ENCODE results near the gene WLS. TPM values are rescaled to one million over a fixed set of nuclear protein-coding genes. Genes with fewer than 3 reads are reported as not detected.
"Not testable (repeated sequence)": the region's sequence is repeated elsewhere in the genome, so short reads cannot be mapped to it uniquely, and the experiment has no call there.

Gene WLS
- polyA plus RNA-seq (ENCODE audit: insufficient read length): 73.4 TPM

DNA sequence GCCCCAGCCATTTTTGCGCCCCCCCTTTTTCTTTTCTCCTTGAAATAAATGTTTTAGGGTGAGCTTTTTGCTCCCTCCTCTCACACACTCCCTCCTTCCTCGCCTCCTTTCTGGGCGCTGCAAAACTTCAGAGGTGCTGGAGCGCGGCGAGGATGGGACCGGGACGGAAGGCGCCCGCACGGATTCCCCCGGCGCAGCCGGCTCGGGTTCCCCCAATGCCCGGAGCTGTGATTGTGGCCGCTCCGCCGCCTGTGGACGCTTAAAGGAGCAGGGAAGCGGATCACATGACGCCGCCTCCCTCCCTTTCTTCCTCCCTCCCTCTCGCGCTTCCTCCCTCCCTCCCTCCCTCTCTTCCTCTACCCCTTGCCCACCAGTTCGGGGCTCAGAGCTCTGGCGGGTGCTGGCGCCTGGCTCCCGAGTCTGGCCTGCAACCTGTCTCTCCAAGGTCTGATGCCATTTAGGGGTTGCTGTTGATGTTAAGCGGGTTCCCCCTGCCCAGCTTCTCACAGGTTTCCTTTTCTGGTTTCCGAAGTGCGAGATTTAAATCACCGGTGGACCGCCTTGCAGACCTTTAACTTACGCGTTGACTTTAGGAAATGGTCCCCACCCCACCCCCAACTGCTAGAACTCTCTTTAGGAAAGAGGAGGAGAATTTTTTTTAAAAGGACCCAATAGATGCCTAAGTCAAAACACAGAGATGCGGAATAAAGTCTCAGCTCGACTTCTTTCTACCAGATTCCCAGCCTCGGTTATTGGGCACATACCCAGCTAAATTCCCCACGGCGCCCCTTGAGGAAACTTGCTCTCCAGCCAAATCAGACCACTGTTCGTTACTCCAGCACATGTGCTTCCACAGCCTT lies at the start of gene WLS:
TSS of gene WLS (minus strand) at position 235 of the 860 bp plus-strand sequence. CDS start at position 11, 224 bp downstream.
- DNase-seq (ENCODE audit: low read depth): no peak

DNA sequence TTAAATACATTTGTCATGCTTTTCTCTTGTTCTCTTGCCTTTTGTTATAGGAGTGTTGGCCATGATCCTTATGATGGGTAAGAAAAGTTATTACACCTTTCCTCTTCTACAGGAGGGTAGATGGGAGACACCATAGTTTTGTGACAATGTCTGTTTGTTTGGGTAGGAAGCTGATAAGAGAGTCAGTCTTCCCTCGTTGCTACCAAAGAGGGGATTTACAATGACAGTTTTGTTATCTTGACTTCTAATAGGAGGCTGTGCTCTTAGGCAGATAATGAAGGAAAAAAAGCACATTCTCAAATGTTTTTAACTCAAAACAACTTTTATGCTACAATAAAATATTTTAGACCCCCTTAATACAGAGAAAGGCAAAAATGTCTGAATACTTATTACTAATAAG lies 48.0 kb upstream of the WLS start:
- DNase-seq (ENCODE audit: low read depth): no peak

DNA sequence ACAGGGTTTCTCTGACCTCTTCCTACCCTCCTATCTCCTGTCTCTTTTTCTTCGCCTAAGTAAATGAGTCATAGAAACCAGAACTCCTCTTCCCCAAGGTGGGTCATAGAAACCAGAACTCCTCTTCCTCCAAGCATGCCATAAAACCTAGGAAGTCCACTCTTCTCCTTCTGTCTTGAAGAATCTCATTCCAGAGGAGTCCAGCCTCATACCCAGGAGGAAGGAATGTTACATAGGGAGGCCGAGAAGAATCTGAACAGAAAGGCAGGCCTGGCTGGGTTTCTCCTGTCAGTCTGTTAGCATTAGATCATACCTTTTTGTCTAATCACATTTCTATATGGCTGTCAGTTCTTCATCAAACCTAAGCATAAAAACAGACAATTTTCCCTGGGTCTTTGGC lies 47.5 kb upstream of the WLS start:
- DNase-seq (ENCODE audit: low read depth): no peak

DNA sequence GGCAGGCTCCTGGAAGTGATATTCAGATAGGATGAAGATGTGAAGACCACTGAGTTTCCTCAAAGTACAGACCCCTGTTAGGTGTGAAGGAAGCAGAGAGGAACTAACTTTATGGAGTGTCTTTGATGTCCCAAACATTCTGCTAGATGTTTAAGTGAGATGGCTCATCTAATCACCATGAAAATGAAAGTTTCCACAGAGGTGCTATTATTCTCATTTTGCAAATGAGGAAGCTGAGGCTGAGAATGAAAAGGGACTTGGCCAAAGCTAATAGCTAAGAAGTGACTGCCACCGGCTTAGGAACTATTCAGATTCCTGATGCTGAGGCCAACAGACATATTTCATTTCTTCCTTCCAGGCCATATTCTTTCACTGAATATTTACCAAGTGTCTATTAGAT lies 45.9 kb upstream of the WLS start:
- DNase-seq (ENCODE audit: low read depth): no peak

DNA sequence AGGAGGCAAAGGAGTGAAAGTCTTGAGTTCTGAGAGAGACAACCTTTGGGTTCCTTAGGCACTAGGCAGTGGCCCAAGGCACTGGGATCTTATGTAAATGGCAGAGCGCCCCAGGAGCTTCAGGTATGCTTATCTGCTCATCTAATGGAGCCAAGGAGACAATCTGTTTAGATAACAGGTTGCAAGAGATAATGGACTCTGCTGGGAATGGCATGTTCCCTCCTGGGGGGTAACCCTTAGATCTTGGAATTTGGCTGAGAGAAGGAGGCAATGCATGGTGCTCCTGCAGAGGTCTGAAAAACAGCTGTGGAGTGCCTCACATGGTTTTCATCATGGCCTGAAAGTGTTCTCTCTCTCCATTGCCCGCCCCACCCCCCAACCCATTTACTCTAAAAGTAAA lies 44.1 kb upstream of the WLS start:
- DNase-seq (ENCODE audit: low read depth): no peak

DNA sequence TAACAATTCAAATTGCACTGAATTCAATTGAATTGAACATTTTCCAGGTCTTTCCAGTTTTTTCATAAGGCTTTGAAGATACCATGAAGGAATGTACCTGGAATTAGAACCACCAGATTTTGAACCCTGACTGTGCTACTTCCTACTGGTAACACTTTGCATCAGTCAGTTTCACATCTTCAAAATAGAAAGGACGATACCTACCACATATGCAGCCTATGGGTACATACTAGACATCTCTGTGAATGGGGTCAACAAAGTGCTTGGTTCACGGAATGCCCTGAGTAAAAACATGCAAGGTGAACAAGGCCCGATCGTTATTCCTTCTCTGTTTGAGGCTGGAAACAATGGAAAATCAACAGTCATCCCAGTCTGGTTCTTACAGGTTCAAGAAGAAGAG lies 41.2 kb upstream of the WLS start:
- DNase-seq (ENCODE audit: low read depth): no peak

DNA sequence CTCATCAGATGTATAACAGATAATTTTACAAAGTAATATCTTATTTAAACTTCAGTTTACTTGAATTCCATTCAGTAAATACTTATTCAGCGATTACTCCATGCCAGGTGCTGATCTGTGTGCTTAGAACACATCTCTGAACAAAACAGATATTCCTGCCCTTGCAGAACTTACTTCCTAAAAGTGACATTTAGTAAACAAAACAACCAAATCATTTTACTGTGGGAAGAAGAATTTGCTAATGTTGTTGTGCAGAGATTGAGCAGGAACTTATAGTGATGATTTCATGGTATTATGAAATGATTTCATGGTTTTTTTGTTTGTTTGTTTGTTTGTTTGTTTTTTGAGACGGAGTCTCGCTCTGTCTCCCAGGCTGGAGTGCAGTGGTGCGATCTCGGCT lies 39.3 kb upstream of the WLS start:
- DNase-seq (ENCODE audit: low read depth): no peak

DNA sequence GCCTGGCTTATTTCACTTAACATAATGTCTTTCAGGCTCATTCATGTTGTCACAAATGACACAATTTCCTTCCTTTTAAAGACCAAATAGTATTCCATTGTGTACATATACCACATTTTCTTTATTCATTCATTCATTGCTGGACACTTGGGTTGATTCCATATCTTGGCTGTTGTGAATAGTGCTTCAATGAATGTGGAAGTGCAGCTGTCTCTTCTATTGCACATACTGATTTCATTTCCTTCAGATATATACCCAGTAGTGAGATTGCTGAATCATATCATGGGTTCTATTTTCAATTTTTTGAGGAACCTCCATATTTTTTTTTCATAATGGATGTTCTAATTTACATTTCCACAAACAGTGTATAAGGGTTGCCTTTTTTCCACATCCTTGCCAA lies 38.6 kb upstream of the WLS start:
- DNase-seq (ENCODE audit: low read depth): no peak

DNA sequence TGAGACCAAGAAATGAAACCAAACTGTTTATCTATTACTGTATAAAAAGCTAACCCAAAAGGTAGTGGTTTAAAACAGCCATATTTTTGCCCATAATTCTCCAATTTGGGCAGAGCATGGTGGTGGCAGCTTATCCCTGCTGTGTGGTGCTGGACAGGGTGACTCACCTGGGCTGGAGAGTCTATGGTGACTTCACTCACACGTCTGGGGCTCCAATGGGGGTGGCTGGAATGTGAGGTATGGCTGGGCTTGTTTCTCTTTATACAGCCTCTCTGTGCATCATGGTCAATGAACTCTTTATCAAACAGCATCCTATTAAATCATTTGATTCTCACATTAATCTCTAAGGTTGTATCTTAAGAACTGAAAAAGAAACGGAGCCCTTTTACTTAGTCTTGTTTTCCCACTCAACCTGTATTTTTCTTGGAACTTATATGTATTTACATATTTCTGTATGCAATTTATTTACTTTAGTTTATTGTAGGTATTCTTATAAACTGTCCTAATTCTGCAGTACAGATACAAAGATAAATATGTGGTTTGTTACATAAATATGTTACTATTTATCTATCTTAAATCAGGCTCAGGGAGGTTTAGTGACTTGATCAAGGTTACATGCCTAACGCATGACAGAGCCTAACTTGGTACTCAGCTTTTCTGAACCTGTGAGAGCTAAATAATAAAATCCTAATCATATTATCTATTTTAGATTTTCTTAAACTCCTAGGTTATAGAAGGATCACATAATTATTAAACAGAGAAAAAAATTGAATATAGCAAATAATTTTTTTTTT lies 37.5 kb upstream of the WLS start:
- no peak for DNase-seq (ENCODE audit: low read depth)

DNA sequence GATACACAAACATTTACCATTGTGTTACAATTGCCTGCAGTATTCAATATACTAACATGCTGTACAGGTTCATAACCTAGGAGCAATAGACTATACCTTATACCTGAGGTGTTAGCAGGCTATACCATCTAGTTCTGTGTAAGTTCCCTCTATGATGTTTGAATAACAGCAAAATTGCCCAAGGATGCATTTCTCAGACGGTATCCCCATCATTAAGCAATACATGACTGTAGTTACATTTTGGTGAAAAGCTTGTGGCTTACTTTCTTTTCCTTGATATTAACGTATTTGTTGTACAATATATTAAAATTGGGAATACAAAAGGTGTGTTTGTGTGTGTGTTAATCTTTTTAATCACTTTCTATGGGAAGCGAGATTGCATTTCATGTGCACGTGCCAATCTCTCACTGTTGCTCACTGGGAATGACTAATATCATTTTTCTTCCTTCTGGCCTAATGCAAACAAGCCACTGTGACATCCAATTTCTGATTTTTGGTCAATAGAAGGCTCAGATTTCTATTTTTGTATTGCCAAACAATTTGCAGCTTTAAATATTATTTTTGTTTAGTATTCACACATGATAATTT lies 36.7 kb upstream of the WLS start:
- no peak for DNase-seq (ENCODE audit: low read depth)

DNA sequence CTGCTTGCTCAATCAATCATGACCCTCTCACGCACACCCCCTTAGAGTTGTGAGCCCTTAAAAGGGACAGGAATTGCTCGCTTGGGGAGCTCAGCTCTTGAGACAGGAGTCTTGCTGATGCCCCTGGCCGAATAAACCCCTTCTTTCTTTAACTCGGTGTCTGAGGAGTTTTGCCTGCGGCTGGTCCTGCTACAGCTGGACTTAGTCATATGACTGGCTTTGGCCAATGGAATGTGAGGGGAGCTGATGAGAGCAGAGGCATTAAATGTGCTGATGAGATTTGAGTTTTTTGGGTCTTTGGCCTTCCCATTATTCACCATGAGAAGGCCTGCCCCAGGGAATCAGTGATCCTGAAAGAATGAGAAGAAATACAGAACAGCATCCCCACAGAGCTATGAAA lies 24.5 kb upstream of the WLS start:
- DNase-seq (ENCODE audit: low read depth): not testable (repeated sequence)

DNA sequence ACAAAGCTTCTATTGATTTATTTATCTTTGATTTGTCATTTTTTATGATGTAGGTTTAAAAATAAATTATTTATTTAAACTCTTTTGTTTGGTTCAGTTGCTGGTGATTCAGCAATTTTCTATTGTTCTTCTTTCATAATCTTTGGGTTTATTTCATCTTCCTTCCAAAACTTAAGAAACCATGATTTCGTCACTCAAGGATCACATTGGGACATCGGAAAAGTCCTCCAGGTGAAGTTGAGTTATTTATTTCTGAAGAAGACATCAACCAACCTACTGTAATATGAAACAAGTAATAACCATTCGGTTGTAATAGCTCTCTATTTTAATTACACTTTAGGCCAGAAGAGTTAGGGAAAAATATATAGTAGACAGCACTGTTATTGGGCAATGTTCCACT lies 23.0 kb upstream of the WLS start:
- DNase-seq (ENCODE audit: low read depth): no peak

DNA sequence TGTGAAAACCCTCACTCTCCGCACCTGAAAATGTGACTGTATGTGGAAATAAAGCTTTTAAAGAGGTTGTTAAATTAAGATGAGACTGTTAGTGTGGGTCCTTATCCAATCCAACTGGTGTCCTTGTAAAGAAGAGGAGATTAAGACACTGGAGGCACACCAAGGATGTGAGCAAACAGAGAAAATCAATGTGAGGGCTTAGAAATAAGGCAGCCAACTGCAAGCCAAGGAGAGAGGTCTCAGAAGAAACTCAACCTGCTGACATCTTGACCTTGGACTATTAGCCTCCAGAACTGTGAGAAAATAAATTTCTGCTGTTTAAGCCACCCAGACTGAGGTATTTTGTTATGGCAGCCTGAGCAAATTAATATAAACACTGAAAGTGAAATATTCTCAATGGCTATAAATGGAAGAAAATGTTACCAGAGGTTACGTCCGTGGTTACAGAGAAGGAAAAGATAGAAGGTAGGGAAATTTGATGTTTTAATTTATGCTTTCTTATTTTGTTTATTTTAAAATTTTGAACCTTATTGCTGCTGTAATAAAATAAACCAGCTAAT lies 22.4 kb upstream of the WLS start:
- no peak for DNase-seq (ENCODE audit: low read depth)

DNA sequence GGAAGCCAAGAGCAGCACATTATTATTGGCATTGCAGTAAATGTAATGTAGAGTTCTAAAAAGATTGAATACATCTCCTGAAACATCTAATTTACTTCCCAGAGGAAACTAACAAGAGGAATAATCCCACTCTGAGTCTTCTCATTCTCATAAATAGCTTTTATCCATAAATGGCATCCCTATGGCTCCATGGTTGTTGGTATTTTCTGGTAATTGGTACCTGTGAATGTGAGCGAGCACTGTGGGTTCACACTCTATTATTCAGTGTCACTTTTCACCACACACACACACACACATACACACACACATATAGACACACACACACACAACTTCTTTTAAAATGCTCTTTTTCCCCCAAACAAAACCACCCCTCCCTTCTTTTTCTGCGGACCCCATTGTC lies 4.7 kb upstream of the WLS start:
- DNase-seq (ENCODE audit: low read depth): no peak

DNA sequence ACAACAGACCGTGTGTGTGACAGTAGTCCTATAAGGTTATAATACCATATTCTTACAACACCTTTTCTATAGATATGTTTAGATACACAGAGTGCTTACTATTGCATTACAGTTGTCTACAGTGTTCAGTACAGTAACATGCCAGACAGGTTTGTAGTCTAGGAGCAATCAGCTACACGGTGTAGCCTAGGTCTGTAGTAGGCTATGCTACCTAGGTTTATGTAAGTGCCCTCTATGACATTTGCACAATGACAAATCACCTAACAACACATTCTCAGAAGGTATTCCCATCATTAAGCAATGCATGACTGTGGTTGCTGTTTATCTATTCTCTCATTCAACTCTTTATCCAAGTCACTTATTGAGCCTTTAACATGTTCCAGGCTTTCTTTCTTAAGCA lies 1.8 kb upstream of the WLS start:
- no peak for DNase-seq (ENCODE audit: low read depth)

DNA sequence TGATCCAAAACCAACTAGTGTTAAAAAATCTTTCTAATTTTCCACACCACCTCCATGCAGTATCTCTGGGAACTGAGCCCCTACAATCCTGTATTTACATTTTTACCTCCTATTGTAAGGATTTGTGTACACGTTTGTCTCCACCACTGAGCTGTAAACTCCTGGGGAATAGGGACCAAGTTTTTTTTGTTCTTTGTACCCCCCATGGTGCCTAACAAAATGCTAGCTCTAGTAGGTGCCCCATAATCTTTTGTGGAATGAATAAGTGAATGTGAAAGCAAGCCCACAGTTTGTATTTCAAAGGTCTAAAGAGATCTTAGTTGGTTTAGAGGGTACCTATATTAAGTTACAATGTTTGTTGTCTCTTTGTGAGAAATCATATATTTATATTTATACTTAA lies 879 bp upstream of the WLS start:
- DNase-seq (ENCODE audit: low read depth): no peak

DNA sequence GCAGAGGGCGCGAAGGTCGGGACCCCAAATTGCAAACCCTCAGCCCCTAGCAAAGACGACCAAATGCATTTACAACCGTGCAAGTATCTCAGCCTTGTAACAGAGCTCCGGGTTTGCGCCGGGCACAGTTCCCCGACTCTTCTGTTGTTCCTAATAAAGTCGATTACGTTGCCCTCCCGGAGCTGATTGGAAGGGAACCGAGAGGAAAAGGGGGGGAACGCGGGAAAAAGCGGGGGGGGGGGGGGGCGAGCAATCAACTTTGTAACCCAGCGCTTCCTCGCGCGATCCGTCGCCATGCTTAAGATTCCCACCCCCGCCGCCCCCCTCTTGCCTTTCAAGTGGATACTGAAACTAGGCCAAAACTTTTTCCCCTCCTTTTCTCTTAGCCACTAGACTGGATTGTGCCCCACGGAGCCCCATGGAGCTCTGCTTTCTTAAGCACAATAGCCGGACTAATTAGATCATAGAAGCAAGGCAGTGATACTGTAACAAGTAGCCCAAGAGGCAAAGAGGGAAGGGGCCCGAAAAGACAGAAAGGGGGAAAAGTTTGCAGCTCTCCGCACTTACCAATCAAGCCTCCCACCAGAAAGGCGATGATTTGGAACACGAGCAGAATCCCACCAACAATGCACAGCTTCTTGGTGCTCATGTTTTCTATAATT lies 565 bp downstream of the WLS start:
- no peak for DNase-seq (ENCODE audit: low read depth)

DNA sequence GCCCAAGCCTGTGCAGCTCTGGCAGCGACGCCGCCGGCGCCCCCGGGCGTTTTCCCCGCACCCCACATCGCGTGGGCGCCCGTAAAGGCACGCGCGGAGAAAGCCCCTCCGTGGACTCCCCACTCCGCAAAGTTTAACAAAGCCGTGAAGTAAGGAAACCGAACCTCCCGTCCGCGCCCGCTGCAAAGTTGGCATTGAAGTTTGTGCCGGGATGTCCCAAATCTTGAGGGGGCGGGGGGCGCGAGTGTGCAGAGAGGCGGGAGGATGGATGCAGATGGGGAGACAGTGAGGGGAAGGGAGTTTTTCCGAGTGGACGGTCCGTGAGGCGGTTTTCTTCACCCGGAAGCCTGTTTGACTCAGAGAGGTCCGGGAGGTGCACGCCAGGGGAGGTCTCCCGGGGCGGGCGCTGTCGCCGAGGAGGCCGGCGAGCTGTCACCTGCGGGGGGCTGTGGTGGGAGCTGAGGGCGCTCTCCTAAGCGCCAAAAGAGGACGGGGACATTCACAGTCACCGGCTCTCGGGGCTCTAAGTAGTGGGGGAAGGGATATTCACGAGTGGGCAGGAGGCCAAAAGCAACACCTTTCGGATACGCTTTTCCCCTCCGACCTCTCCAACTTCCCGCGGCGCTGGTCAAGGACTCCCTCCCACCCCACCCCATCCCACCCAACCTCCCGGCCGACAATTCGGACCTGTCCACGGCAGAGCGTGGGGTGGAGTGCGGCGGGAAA lies 1.3 kb downstream of the WLS start:
- DNase-seq (ENCODE audit: low read depth): no peak

DNA sequence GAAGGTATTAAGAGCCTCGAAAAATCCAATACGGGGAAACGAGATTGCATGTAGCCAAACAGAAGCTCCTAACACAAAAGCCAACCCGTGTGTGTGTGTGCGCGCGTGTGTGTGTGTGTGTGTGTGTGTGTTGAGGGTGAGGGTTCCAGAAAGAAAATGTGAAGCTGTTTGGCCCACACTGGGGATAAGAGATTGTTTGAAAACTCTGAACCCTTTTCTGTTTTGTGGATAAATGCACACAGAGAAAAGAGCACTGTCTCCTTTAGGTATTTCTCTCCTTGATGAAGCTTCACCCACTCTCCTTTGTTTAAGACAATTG lies 1.9 kb downstream of the WLS start:
- DNase-seq (ENCODE audit: low read depth): no peak

DNA sequence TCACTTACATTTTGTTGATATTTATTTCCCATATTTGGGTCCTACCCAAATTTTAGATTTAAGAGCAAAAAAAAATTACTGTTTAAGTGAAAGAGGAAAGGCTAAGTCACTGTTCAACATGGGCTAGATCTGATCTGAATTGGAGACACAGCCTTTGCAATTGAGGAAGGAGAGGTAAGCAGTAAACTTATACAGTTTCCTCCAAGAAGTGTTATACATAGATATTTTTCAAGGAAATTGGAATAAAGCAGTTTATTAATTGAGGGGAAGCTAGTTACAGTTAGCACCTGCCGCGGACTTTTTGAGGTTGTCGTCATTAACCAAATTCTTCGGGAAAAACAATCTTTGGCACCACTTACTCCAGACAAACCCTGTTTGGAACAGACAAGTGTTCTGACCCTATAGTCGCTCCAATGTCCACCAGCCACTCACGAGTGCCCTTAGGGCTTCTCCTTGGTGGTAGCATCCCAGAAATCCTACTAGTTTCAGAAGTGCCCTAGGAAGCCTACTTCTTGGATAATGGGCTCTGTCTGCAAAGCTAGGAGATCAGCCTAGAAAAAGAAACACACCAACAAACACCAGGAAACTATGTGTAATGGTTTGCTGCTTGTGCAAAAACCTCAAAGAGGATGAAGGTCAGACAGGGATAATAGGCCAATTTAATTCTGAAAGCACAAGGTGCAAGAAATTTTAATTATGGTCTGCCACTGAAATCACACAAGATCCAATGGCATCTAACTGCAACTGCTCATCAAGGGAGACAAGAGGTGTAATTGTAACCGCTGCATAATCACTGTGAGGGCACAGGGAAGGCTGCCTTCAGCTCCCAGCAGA lies 2.5 kb downstream of the WLS start:
- no peak for DNase-seq (ENCODE audit: low read depth)
